Stimulated activated CD4-positive, alpha-beta T cell treated with anti-CD3 and anti-CD28 coated beads, Interleukin-1b, Interleukin-23, amount 100 ng/mL, for 4 hours (primary cell): Measurements from ENCODE around the gene FAM240A.

Experiments used
- DNase-seq, 2 donors: peaks; one replicate each; pipeline ENCODE4 v3.0.0-alpha.2; 2020; ENCODE audit warnings: low read depth in 2 of 2

FAM240A gene

DNA sequence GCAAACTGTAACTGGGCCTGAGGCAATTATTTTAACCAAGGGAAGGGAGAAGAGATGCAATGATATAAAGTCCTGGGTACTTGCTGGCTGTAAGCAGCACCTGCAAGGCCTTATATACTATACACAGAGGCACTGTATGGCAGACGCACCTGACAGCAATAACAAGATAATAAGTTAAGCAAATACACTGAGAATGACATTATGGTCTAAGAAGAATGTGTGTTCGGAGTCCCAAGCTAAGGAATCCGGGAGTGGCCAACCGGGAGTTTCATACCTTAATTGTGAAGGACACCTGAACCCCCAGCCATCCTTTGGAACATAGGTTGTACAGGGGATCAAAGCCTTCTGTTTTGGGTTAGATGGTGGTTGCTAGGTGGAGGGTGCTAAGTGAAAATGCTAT lies 13.7 kb downstream of the FAM240A start:
- DNase-seq = no peak

DNA sequence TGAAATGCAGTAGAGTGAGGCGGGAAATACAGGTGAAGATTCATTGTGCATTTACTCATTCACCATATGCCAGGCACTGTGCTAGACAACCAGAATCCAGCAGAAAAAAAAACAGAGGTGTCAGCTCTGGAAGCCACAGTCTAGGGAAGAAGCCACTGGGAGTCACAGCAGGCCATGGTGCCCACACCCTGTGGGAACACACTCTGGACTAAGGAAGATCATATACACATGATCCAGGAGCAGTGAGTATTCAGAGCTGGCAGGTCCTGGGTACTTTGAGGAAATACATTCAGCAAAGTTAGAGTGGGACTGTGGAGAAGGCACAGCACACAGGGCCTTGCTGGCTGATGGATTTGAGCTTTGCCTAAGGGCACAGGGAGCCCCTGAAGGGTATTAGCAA lies 14.8 kb downstream of the FAM240A start:
- DNase-seq = no peak

DNA sequence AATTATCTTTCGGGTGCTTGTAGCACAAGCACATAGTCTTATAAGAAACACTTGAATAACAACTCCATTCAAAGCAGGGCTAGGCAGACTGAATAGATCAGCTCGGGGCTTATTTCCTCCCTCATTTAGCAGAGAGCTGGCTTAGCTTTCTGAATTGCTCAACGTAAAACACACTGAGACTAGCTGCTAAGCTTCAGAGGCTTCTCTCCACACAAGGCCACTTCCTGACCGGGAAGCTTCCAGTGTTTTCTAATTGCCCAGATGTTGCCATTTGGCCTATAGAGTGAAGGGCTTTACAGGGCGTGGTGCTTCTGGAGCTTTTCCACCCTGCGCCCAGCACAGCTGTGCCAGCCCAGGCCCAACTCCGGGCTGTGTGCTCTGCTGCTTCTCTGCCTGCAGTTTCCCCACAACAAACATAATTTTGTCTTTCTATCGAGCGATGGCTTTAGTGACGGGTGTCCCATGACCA lies 16.6 kb downstream of the FAM240A start:
- DNase-seq = no peak

DNA sequence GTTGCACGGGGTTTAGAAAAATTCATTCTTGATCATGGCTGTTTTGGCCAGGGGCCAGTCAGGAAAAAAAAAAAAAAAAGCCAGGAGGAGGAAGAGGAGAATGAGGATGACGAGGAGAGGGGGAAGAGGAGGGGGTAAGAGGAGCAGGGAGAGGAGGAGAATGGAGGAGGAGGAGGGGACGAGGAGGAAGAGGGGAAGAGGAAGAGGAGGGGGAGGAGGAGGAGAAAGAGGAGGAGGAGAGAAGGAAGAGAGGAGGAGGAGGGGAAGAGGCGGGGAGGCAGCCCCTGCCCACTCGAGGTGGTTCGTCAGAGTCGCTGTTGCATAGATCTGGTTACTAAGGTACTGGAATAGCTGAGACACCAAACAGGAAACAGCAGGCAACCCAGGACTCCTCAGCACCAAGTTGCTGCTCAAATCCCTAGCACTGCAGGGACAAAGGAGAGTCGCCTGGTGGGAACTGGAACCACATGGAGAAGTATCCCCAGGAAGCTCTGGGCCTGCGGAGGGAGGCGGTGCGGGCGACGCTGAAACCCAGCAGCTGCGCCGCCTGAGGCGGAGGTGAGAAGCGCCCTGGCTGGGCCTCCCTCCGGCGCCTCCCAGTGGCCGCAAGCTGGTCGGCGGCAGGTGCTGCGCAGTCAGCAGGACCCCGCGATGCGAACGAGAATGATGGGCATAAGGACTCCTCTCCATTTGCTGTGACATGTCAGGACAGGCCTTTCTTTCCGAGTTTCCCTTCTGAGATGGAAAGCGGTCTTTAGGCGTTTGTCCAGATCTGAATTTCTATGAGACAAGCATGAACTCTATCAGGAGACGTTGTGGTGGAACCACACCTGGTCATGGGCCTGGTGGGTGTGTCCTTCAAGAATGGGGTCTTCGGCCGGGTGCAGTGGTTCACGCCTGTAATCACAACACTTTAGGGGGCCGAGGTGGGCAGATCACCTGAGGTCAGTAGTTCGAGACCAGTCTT lies 17.5 kb downstream of the FAM240A start:
- peak; percentile 61 to 71 for DNase-seq

DNA sequence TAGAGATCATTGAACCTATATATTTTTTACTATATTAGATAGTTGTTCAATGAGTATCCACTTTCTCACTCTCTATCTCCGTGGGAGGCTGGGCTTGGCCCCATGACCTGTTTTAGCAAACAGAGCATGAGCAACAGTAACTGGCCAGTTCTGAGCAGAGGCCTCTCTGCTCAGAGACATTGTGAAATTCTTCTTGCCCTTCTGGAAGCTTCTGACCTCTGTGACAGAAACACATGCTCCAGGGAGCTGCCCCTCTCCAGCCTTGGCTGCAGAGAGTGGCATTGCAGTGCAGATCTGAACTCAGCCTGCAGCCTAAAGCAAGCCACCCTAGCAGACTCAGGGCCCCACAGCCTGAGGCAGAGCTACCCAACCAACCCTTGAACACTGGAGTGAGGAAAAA lies 20.5 kb downstream of the FAM240A start:
- no peak for DNase-seq

DNA sequence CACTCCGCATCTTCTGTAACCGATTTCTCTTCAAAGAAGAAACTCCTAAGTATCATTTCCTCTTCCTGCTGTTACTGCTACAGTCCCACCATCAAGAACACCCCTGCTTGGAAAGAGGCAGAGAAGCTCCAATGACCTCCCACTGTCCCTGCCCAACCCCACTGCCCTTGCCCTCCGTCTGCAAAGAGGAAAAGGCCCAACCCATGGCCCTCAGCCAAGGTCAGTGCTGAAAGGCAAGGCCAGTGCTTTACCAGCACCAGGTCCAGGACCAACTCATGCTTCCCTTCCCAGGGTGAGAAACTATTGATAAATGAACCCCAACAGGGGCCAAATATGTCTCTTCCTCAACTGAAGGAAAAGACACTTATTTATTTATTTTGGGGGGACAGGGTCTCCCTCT lies 22.5 kb downstream of the FAM240A start:
- DNase-seq = no peak

DNA sequence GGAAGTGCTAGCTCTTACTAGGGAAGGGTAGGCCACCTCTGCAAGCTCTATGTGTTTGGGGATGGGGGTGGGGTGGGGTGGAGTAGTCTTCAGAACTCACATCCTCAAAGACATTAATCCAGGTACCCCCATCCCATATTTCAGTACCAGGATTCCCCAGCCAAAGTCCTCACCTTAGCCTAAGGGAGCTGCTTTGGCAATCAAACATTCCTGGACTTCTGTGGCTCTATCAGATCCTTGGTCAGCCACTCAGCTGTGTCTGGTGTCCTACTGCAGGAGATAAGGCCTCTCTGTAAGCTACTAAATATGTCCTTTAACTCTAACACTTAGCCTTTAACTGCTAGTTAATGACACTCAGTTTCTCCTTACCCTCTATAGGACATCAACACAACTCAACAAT lies 26.9 kb downstream of the FAM240A start:
- DNase-seq = no peak

DNA sequence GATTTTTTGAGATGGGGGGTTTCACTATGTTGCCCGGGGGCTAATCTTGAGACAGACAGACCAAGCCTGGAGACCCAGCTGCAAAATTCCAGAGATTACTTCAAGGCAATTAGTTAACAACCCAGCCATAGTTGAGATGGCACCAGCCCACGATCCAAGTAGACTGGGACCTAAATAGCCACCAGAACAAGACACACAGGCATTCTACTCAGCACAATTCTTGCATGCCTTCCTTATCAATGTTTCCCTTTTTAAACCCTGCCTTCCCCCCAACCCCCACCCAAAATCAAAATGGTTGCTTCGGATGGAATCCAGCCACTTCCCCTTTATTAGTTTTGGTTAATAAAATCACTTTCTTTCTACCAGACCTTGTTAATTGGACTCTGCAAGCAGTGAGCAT lies 28.6 kb downstream of the FAM240A start:
- DNase-seq = no peak

DNA sequence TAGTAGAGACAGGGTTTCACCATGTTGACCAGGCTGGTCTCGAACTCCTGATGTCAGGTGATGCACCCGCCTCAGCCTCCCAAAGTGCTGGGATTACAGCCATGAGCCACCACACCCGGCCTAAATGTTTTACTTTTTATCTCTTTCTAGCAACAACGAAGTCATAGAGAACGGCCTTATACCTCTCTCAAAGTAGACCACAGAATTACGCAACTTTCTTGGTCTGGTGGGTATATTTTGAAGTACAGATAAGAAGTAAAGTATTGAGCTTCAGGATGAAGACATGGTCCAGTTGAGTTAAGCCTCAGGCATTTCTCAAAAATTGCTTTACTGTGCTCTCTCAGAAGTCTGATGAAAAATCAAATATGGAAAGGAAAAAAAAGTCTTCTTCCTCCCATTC lies 30.6 kb downstream of the FAM240A start:
- DNase-seq = no peak

DNA sequence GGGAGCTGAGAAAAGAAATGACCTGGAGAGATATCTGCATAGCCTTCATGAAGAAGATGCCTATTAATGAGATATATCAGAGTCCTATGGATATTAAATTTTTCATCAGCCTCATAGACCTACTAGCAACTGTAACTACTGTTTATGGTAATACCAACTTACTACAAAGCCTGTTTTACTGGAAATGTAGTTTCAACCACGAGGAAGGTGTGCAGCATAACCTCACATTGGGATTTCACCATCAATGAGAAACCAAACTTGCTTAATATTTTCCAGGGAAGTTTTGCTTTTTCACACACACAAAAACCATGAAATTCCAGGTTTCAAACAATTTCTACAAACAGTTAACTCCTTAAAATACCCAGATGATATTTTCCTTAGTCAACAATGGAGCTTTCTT lies 31.4 kb downstream of the FAM240A start:
- no peak for DNase-seq

DNA sequence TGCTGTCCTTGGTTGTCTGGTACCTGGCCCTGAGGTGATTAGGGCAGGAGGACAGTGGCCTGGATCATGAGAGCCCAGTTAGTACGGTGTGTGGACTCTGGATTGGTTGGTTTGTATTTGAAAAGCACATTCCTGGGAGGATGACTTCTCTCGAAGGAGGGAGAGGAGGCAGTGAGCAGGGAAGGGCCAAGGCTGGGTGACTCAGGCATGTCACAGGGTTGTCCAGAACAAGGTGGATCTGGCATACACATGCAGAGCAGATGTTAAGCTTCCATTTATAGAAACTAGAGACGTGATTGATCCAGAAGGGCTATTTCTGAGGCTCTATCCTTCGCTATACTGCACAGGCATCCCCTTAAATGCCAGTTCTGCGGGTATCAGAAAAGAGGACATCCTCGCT lies 34.4 kb downstream of the FAM240A start:
- DNase-seq = no peak

DNA sequence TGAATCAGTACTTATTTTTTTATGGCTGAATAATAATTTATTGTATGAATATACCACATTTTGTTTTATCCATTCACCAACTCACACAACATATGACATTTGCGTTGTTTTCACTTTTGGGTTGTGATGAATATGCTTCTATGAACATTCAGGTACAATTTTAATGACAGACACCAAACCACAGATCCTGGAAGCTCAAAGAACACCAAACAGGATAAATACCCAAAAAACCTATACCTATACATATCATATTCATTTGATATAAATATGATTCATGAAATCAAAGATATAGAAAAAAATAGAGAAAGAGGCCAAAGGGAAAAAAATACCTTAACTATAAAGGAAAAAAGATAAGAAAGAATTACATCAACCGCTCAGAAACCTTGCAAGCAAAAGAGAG lies 35.8 kb downstream of the FAM240A start:
- DNase-seq = no peak

DNA sequence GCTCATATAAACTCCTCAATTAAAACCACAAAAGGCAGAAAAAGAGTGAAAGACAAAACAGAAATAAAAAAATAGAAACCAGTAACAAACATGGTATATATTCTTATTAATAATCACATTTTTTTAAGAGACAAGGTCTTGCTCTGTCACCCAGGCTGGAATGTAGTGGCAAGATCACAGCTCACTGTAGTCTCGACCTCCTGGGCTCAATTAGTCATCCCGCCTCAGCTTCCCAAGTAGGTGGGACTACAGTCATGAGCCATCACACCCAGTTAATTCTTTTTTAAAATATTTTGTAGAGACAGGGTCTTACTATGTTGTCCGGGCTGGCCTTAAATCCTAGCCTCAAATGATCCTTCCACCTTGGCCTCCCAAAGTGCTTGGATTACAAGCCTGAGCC lies 37.1 kb downstream of the FAM240A start:
- DNase-seq = no peak

DNA sequence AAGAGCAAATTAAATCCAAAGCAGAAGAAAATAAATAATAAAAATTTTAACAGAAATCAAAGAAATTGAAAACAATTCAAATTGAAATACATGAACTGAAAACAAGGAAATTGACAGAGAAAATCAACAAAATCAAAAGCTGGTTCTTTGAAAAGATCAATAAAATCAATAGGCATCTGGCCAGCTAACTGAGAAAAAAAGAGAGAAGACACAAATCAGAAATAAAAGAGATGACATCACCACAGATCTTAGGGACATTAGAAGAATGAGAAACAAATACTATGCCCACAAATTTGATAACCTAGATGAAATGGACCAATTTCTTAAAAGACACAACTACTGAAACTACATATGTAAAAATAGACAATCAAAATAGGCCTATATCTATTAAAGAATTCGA lies 38.8 kb downstream of the FAM240A start:
- DNase-seq = no peak

DNA sequence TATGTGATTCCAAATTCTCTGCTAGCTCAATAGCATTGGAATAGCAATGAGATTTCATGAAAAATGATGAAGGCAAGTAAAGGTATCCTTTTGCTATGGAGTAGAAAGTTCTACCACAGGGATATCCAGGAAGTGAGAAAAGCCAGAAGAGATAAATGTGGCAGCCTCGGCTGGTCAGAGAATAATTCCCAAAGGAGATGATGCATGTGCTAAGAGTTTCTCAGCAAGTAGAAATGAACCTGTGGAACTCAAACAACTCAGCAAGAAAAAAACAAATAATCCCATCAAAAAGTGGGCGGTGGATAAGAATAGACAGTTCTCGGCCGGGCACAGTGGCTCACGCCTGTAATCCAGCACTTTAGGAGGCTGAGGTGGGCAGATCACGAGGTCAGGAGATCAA lies 42.9 kb downstream of the FAM240A start:
- no peak for DNase-seq

DNA sequence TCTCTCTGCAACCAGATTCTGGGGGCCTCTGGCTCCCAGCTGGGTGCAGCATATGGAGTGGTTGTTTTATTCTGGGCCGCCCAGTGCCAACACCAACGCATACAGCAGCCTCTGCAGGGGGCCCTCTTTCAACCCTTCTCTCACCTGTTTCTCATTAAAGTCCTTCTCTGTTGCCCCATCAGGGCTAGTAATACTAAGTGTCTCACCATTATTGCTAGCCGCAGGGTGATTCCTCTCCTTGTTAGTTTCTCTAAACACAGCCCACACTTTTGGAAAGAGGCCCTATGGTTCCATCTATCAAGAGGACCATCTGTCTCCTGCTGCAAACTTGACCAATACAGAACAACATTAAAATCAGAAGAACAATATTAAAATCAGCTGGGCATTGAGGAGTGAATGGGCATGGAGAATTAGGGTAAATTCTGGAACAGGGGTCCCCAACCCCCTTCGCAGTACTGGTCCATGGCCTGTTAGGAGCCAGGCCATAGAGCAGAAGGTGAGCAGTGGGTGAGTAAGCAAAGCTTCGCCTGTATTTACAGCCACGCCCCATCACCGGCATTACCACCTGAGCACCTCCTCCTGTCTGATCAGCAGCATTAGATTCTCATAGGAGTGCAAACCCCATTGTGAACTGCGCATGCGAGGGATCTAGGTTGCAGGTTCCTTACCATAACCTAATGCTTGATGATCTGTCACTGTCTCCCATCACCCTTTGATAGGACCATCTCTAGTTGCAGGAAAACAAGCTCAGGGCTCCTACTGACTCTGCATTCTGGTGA lies 44.6 kb downstream of the FAM240A start:
- DNase-seq = no peak

DNA sequence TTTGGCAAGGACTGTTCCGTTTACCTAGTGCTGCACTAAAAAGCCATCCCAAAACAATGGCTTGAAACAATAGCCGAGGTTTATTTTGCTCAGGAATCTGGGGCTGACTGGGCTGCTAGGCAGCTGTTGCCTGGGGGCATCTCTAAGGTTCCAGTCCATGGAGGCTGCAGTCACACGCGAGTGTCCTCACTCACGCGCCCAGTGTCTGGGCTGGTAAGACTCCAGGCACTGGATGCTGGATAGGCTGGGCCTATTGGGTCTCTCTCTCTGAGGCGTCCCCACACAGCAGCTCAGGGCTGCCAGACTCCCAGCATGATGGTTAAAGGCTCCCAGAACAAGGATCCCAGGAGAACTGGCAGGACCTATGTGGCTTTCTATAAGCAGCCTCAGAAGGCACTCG lies 47.0 kb downstream of the FAM240A start:
- DNase-seq = no peak

DNA sequence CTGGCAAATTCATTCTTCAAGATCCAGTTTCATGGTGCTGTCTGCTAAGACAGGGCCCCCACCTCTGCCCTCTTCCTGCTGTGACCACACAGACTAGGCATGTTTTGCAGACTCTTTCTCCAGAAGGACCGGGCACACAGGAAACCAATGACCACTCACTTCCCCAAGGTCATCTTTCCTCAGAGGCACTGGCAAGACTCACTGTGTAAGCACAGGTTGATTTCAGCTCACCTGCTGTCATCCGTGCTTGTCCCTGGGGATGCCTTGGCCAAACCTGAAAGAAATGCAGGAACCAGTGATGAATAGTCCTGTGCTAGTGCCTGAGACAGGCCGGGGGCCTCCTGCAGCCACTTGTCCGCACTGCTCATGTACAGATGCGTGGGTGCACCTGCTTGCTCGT lies 47.7 kb downstream of the FAM240A start:
- DNase-seq = no peak

DNA sequence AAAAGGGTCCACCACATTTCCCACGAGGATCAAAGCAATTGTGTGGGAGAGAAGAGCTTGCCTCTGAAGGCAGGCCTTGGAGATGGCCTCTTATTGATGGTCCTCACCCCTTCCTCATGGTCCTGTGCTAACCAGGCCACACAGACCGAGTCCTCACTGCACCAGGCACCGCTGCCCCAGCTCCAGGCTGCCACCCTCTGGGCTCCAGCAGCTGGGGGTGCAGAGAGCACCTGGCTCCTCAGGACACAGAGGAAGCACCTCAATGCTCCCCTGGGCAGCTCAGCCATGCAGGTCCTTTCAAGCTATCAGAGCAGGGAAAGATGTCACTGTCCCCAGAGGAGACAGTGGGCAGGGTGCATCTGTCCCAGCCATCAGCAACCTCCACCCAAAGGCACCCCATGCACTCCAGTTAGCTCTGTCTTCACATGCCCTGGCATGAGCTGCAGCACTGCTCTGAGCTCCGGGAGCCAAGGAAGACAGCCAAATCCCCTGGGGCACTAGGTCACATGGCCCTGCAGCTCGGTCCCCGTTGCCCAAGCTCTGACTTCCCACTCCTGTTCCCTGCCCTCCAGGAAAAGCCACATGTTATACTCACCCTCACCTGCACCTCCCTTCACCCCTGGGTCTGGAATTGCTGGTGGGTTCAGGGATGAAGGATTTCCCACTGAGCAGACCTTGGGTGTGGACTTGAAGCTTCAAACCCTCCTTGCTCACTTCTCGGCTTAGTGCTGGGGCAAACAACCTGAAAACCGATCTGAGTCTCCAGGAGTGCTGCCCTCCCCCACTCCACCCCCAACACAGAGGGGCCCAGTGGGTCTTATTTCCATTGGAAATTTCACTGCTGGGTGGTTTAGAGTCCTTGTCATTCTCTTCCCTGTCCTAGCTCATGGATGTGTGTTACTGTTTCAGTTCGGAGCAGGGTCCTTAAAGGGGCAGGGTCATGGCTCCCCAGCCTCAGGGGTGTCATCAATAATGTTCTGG lies 48.5 kb downstream of the FAM240A start:
- no peak for DNase-seq

DNA sequence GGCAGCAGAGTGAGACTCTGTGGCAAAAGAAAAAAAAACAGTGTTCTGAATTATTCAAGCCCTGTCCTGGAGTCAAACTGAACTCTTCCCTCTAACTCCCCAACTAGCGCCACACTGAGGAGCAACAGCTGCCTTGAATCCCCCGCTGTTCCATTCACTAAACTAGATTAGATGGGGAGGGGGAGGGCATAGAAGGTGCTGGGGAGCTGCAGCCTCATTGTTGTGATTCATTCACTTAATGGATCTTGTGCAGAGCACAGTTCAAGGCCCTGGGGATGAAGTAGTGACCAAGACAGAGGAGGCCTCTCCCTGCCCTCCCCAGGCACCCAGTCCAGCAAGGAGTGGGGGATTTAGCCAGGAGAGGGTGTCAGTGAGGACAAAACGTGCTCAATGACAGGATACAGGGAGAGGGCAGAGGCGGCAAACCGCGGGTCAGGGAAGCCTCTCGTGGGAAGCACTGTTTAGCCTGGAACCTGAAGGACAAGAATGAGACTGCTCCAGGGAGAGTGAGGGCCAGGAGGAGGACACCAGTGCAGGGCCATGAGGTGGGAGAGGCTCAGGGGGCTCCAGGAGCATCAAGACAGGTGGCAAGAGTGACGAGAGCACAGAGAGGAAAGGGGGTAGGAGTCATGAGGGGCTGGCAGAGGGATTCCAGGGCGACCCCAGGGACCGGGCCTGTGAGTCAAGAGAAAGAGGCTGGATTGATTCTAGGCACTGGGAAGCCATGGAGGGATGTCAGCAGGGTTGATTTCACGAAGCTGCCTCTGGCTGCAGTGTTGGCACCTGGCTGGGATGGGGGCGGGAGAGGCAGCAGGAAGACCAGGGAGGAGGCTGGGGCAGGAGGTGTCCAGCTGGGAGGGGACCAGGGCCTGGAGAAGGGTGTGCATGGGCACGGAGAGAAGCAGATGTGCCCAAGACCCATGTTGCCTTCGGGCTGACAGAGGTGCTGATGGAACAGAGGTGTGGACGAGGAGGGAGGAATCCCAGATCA lies 49.7 kb downstream of the FAM240A start:
- DNase-seq = no peak
